IMR-90 (cell line): ENCODE measurements around the gene SLX4IP. TPM values are rescaled to one million over a fixed set of nuclear protein-coding genes. Genes with fewer than 3 reads are reported as not detected.

Experiments used
- ATAC-seq: fragments of 200-7000 bp; cut with Tn5 transposase; 2 replicates; pipeline ENCODE4 v1.9.1; 2020; ENCODE audit warnings: low read depth, mild to moderate bottlenecking, moderate library complexity
- BruUV-seq: library from RNA; stranded (reverse); fragments of 400-500 nt; replicated peaks from 2 replicates; lab custom pipeline; 2021; lab: Mats Ljungman, UMichigan
- CTCF ChIA-PET: fragments of 300-600 bp; formaldehyde crosslinking; extraction: SDS; loops from one replicate; lab custom pipeline; 2021; ENCODE audit warnings: antibody characterized with exemption; lab: Yijun Ruan, JAX
- POLR2A ChIA-PET: fragments of 300-600 bp; sonication (Branson Sonifier 250); formaldehyde crosslinking; loops from one replicate; lab custom pipeline; 2022; ENCODE audit warnings: antibody characterized with exemption; ENCODE audit not compliant: unreplicated experiment; lab: Charles Lee
- DNase-seq: peaks from one replicate; pipeline ENCODE4 v3.0.0; 2013
- H2AFZ ChIP-seq: replicated peaks from 2 replicates; pipeline ENCODE3; 2013; ENCODE audit warnings: low read length, mild to moderate bottlenecking; ENCODE audit not compliant: poor library complexity
- H2AK5ac ChIP-seq: 2 replicates; pipeline ENCODE4 v1.6.1; 2013; ENCODE audit warnings: low read depth, low read length, inconsistent platforms
- H2AK9ac ChIP-seq: replicated peaks from 2 replicates; pipeline ENCODE3; 2013; ENCODE audit warnings: mild to moderate bottlenecking, low read depth, low read length, moderate library complexity; ENCODE audit not compliant: poor library complexity
- H2BK120ac ChIP-seq: 2 replicates; pipeline ENCODE4 v1.6.1; 2013; ENCODE audit warnings: low read depth, low read length, inconsistent platforms
- H2BK15ac ChIP-seq: 3 replicates; pipeline ENCODE4 v1.6.1; 2013; ENCODE audit warnings: low read depth, low read length, inconsistent platforms
- H2BK20ac ChIP-seq: 2 replicates; pipeline ENCODE4 v1.6.1; 2013; ENCODE audit warnings: low read depth, mild to moderate bottlenecking, inconsistent platforms, low read length, moderate library complexity
- H2BK5ac ChIP-seq: 2 replicates; pipeline ENCODE4 v1.6.1; 2013; ENCODE audit warnings: mild to moderate bottlenecking, low read depth, low read length, inconsistent platforms; ENCODE audit not compliant: poor library complexity, severe bottlenecking
- H3K14ac ChIP-seq: replicated peaks from 2 replicates; pipeline ENCODE4 v1.6.1; 2013; ENCODE audit warnings: low read depth, low read length, inconsistent platforms
- H3K18ac ChIP-seq: 2 replicates; pipeline ENCODE4 v1.6.1; 2013; ENCODE audit warnings: low read depth, low read length, control low read depth
- H3K23ac ChIP-seq: 2 replicates; pipeline ENCODE4 v1.6.1; 2013; ENCODE audit warnings: low read depth, low read length, inconsistent platforms
- H3K27ac ChIP-seq: 2 replicates; pipeline ENCODE4 v1.5.1; 2013; ENCODE audit warnings: mild to moderate bottlenecking, control low read depth, low read length; ENCODE audit not compliant: insufficient read depth
- H3K27me3 ChIP-seq: 2 replicates; pipeline ENCODE4 v1.6.1; 2013; ENCODE audit warnings: low read length; ENCODE audit not compliant: control insufficient read depth, insufficient read depth
- H3K36me3 ChIP-seq: 2 replicates; pipeline ENCODE4 v1.6.1; 2013; ENCODE audit warnings: low read length, mixed read lengths; ENCODE audit not compliant: control insufficient read depth, insufficient read depth
- H3K4ac ChIP-seq: 2 replicates; pipeline ENCODE4 v1.6.1; 2013; ENCODE audit warnings: low read depth, low read length, inconsistent platforms
- H3K4me1 ChIP-seq: 2 replicates; pipeline ENCODE4 v1.6.1; 2013; ENCODE audit warnings: low read length, mixed read lengths; ENCODE audit not compliant: control insufficient read depth, insufficient read depth
- H3K4me2 ChIP-seq: 2 replicates; pipeline ENCODE4 v1.6.1; 2013; ENCODE audit warnings: low read depth, mild to moderate bottlenecking, control low read depth, low read length, moderate library complexity
- H3K4me3 ChIP-seq: 2 replicates; pipeline ENCODE4 v1.5.1; 2013; ENCODE audit warnings: low read depth, mild to moderate bottlenecking, control low read depth, low read length, moderate library complexity; ENCODE audit not compliant: insufficient read depth
- H3K56ac ChIP-seq: 2 replicates; pipeline ENCODE4 v1.6.1; 2013; ENCODE audit warnings: low read length, inconsistent platforms; ENCODE audit not compliant: insufficient read depth; ENCODE audit errors: extremely low read depth
- H3K79me1 ChIP-seq, 2 experiments: 2 replicates each; pipeline ENCODE4 v1.6.1; 2013; ENCODE audit warnings: low read length in 2 of 2, inconsistent platforms in 1 of 2, low read depth in 1 of 2
- H3K9ac ChIP-seq: 2 replicates; pipeline ENCODE4 v1.6.1; 2013; ENCODE audit warnings: low read depth, low read length, control low read depth
- H3K9me1 ChIP-seq: 2 replicates; pipeline ENCODE4 v1.6.1; 2013; ENCODE audit warnings: low read length, inconsistent platforms; ENCODE audit not compliant: insufficient read depth
- H3K9me3 ChIP-seq: 2 replicates; pipeline ENCODE4 v1.6.1; 2013; ENCODE audit warnings: low read length; ENCODE audit not compliant: control insufficient read depth, insufficient read depth
- H4K20me1 ChIP-seq: 2 replicates; pipeline ENCODE4 v1.6.1; 2013; ENCODE audit warnings: low read length, inconsistent platforms; ENCODE audit not compliant: insufficient read depth
- H4K5ac ChIP-seq: 2 replicates; pipeline ENCODE4 v1.6.1; 2013; ENCODE audit warnings: mild to moderate bottlenecking, low read depth, low read length, control low read depth
- H4K8ac ChIP-seq, 2 experiments: 2 replicates each; pipeline ENCODE4 v1.6.1; 2013; ENCODE audit warnings: low read depth in 2 of 2, low read length in 2 of 2, control low read depth in 1 of 2, inconsistent platforms in 1 of 2
- H4K91ac ChIP-seq: 2 replicates; pipeline ENCODE4 v1.6.1; 2013; ENCODE audit warnings: low read depth, low read length, inconsistent platforms; ENCODE audit not compliant: insufficient read depth
- FOS ChIP-seq: fragments of 150-350 bp; IDR thresholded peaks from 2 replicates; pipeline ENCODE4 v1.6.1; 2016; ENCODE audit warnings: low read depth, low read length
- MXI1 ChIP-seq: IDR thresholded peaks from 2 replicates; pipeline ENCODE4 v1.6.1; 2012; ENCODE audit warnings: low read depth, mild to moderate bottlenecking, low read length, moderate library complexity, borderline replicate concordance
- NFE2L2 ChIP-seq: fragments of 150-350 bp; IDR thresholded peaks from 2 replicates; pipeline ENCODE4 v1.6.1; 2016; ENCODE audit warnings: low read depth, mild to moderate bottlenecking, low read length
- SMC3 ChIP-seq: fragments of 150-350 bp; IDR thresholded peaks from 2 replicates; pipeline ENCODE4 v1.6.1; 2016; ENCODE audit warnings: low read depth, mild to moderate bottlenecking, antibody characterized with exemption, low read length, moderate library complexity
- WGBS, 2 experiments: methylation state at CpG; one replicate each; pipeline versions ENCODE4 v1.1.5 to v1.1.7; 2013; ENCODE audit warnings: missing lambda C conversion rate in 2 of 2; ENCODE audit not compliant: insufficient read length in 1 of 2; ENCODE audit errors: extremely low coverage in 2 of 2; 5-methylcytosine and 5-hydroxymethylcytosine counted together
- dilution Hi-C: fragments of 300-500 bp; cut with HindIII; formaldehyde crosslinking; loops from one replicate; pipeline ENCODE4 v1.14.3; 2018; ENCODE audit warnings: low sequenced_read_pairs; ENCODE audit not compliant: unreplicated experiment
- in situ Hi-C: fragments of 300-500 bp; cut with MboI; formaldehyde crosslinking; loops from 3 replicates; pipeline ENCODE4 v1.14.3; 2019; ENCODE audit warnings: low sequenced_read_pairs, inconsistent platforms, mixed read lengths
- intact Hi-C: fragments of 100-400 bp; cut with micrococcal nuclease; formaldehyde crosslinking; loops from 2 replicates; pipeline ENCODE4 v1.10.0; 2022
- polyA plus RNA-seq, 3 experiments: library from polyadenylated mRNA; depleted of rRNA; stranded (reverse); fragments of >200 nt; gene quantifications; 2 replicates each; pipeline ENCODE4 v1.2.3, GENCODE V29; 2012; ENCODE audit warnings: low replicate concordance in 1 of 3
- total RNA-seq: library from RNA; depleted of rRNA; stranded (reverse); fragments of >200 nt; gene quantifications from 2 replicates; pipeline ENCODE4 v1.2.3, GENCODE V29; 2012

SLX4IP gene
- total and polyA plus RNA-seq, 2 of the 4 experiments (the other 2 are of a cell fraction), result 1.3 to 5.9 TPM

DNA sequence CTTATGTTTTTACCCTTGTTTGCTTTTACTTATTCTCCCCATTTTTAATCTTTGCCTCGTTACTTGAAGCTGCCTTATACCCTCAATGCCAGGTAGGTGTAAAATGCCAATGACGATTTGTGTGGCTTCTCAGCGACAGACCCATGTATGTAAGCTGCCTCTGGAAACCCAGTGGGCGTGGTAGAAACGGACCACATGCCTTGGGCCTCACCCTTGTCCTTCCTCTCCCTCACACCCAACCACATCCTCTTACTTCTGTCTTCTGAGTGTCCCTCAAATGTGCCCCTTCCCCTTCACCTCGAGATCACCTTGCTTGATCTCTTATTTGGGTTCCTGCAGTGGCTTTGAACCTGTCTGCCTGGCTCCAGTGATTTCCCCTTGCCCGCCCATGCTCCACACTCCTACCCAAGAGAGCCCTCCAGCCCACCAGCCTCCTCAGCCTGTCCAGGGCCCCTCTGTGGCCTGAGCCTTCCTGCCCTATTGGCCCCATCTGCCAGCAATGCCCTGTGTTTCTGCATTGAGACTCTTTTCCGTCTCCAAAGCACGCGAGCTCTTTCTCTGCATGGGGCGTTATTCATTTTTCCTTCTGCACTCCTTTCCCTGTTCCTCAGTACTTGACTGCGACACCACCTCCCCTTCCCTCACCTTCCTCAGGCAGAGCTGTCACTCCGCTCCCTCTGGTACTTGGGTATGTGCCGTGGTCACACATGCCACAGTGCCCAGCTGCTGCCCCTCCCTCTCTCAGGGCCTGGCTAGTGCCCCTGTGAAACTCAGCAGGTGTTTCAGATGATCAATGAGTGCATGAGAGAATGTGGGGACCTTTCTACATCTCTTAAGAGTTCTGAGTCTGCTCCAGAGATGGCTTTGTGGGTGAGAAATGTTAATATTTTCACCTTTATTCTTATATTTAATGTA is 115.4 kb downstream of the SLX4IP start:
- Histone ChIP-seq H3K36me3 (no peaks in the 10 kb centered on the region), H3K23ac (no peak overlapping the region), H4K20me1 (no peaks in the 10 kb centered on the region), H2AK9ac (peak overlapping the region; percentile 34), H2AFZ (no peak overlapping the region), H2BK120ac (no peak overlapping the region), H3K18ac (no peak overlapping the region), H4K91ac (no peak overlapping the region), H3K9ac (no peak overlapping the region), H3K56ac (no peak overlapping the region), H3K4me3 (no peak overlapping the region), H3K14ac (no peak overlapping the region), H3K27ac (no peak overlapping the region), H3K9me3 (no peaks in the 10 kb centered on the region), H3K4me2 (no peak overlapping the region), H4K8ac (no peak overlapping the region), H3K79me1 (no peaks in the 10 kb centered on the region), H3K4ac (0 out of 2 replicates have a peak overlapping the region, but pooled peaks have one; percentile 29), H2BK20ac (no peak overlapping the region), H2BK15ac (no peak overlapping the region), H2BK5ac (no peak overlapping the region), H3K9me1 (no peaks in the 10 kb centered on the region), H3K4me1 (peaks cover 2% of the 10 kb centered on the region; the same call in 1 of the 2 replicates), H3K27me3 (no peaks in the 10 kb centered on the region), H2AK5ac (peak overlapping the region; percentile 91), H4K5ac (no peak overlapping the region)
- DNase-seq (no peak), ATAC-seq (no peak)
- intact Hi-C loops (loop anchor here (10.0 kb wide), 2 partner anchors 314 to 804 kb away; no protein-coding TSS in a partner anchor), in situ Hi-C loops (loop anchor here (5.0 kb wide), 2 partner anchors 722 to 992 kb away; no protein-coding TSS in a partner anchor), dilution Hi-C loops (no loop called here)
- ChIA-PET CTCF (no interaction called here), POLR2A (no interaction called here)
- TF ChIP-seq NFE2L2 (no peak), FOS (no peak), SMC3 (no peak), MXI1 (no peak)
- WGBS, 2 experiments, result 98% methylated on average over 6 of the region's 14 CpGs; no CpG with 5 or more reads in 1 of the 2 experiments
- BruUV-seq, result no TSS peak
